Measurements from ENCODE around the gene HOXA6. TPM values are rescaled to one million over a fixed set of nuclear protein-coding genes. Genes with fewer than 3 reads are reported as not detected.

The HOXA6 gene
- total RNA-seq, 2 experiments from 2014 or later: not detected

DNA sequence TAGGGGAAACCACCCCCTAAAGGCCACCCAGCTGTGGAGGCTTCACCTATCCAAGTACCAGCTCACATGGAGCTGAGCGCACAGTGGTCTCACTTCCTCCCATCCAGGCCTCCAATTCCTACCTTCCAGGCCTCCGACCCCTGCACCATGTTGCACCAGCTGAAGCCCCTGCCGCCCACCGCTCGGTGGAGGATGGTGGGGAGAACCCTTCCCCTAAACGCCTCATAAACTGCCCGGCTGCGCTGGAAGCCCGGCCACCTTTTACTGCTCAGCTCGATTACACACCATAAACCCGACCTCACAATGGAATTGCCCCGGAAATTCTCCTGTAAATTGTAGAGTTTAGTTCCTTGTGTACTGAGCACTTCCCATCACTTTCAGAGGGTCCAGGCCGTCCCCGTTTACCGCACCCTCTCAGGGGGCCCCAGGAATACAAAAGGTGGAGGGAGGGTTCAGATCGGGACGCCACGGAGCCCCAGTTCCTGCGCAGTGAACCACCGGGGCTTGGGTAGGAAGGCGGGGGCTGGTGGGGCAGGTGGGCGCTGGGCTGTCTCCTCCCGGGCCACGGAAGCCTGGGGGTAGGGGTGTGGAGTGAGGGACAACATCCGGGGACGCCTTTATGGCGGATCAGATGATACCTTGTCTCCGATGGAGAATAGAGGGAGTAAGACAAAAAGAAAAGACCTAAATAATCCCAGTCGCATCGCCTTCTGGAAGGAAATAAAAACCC lies 10.3 kb upstream of the HOXA6 start:
- CTCF ChIA-PET: interaction anchor here (1.8 kb wide), 1 partner anchor 13 kb away, joined by 6 read pairs; no protein-coding TSS in a partner anchor
- peak overlapping the region; percentile 37 for H3K27ac Mint-ChIP-seq
- Histone ChIP-seq H3K27ac (ENCODE audit: low read depth in 1 of 2, low read length in 2 of 2) (no peak overlapping the region), H3K36me3 (ENCODE audit: insufficient read depth, low read length) (no peaks in the 10 kb centered on the region), H3K9me3 (ENCODE audit: control insufficient read depth in 1 of 2, insufficient read depth in 1 of 2, low read length in 2 of 2) (peaks cover 0 to 62% of the 10 kb centered on the region in 2 experiments), H3K27me3 (ENCODE audit: control insufficient read depth in 1 of 2, insufficient read depth in 2 of 2, low read length in 2 of 2) (peaks cover 84 to 95% of the 10 kb centered on the region in 2 experiments), H3K4me1 (ENCODE audit: insufficient read depth, low read length) (peaks cover 58% of the 10 kb centered on the region), H3K4me3 (ENCODE audit: low read length) (no peak overlapping the region)
- no peaks in the 10 kb centered on the region for H3K36me3 Mint-ChIP-seq (ENCODE audit: low read depth)
- TF ChIP-seq, protein P1, sequence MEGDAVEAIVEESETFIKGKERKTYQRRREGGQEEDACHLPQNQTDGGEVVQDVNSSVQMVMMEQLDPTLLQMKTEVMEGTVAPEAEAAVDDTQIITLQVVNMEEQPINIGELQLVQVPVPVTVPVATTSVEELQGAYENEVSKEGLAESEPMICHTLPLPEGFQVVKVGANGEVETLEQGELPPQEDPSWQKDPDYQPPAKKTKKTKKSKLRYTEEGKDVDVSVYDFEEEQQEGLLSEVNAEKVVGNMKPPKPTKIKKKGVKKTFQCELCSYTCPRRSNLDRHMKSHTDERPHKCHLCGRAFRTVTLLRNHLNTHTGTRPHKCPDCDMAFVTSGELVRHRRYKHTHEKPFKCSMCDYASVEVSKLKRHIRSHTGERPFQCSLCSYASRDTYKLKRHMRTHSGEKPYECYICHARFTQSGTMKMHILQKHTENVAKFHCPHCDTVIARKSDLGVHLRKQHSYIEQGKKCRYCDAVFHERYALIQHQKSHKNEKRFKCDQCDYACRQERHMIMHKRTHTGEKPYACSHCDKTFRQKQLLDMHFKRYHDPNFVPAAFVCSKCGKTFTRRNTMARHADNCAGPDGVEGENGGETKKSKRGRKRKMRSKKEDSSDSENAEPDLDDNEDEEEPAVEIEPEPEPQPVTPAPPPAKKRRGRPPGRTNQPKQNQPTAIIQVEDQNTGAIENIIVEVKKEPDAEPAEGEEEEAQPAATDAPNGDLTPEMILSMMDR (IDR thresholded peaks at IDR 0.05): no peak
- POLR2A ChIA-PET: interaction anchor here (1.5 to 1.8 kb wide), 2 partner anchors 11 to 1296 kb away, joined by 4 to 5 read pairs; no protein-coding TSS in a partner anchor
- peaks cover 96% of the 10 kb centered on the region for H3K27me3 Mint-ChIP-seq
- H3K4me1 Mint-ChIP-seq (ENCODE audit: low read depth): peaks cover 60% of the 10 kb centered on the region
- DNase-seq (peak in 3 of 14 experiments; percentile 12 to 32 (median 22)), ATAC-seq (ENCODE audit: poor library complexity) (no peak)
- intact Hi-C loops (cut with DNase I, micrococcal nuclease): loop anchor here in 1 of 2 experiments (5.0 kb wide), 1 partner anchor 956 kb away; the partner anchor contains the start of genes CBX3 and HNRNPA2B1
- peak overlapping the region; percentile 59 for H3K4me3 Mint-ChIP-seq
- no peaks in the 10 kb centered on the region for H3K9me3 Mint-ChIP-seq

DNA sequence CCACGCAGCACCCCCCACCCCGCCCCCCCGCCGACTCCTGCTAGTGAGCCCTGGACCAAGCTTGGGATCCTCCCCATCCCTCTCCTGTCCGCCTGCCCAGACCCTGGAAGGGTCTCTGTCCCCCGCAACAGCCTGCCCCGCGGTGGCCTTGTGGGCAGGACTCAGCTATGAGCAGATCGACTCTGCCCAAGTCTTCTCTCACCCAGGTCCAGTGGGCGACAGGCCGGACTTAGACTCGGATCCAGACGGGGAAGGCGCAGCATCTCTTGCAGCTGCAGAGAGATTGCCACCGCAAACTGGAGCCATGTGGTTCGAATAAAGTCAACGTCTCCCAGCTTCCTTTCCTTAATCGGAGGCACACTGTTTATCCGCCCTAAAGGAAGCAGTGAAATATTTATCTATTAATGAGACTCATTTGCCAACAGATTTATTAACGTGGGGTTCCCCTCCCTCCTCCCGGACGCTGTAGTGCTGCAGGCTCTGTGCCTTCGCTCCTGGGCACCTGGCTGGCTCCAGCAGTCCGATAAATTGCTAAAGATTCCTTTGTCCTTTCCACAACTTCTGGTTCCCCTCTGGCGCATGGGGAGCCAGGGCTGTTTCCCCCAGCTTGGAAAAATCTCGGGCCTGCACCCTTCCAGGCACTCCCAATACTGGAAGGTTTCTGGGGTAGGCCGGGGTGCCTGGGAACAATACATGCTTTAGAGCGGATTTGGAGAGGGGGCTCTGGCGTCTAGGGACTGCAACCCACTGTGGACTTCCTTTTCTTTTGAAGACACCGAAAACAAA lies 9.5 kb upstream of the HOXA6 start:
- no peak overlapping the region for H3K4me3 ChIP-seq (ENCODE audit: low read length)
- ATAC-seq (ENCODE audit: poor library complexity) (no peak), DNase-seq (peak in 2 of 14 experiments; percentile 22 to 31)
- intact Hi-C loops (cut with DNase I, micrococcal nuclease): loop anchor here in 1 of 2 experiments (1.0 to 5.0 kb wide), 2 partner anchors 955 to 1296 kb away; partner anchors contain the start of genes CBX3 and HNRNPA2B1
- Mint-ChIP-seq H3K4me1 (ENCODE audit: low read depth) (peaks cover 64% of the 10 kb centered on the region), H3K9me3 (no peaks in the 10 kb centered on the region), H3K4me3 (peak overlapping the region; percentile 55), H3K27ac (peak overlapping the region; percentile 37), H3K36me3 (ENCODE audit: low read depth) (no peaks in the 10 kb centered on the region), H3K27me3 (peaks cover 96% of the 10 kb centered on the region)
- H3K9me3 ChIP-seq (ENCODE audit: control insufficient read depth in 1 of 2, insufficient read depth in 1 of 2, low read length in 2 of 2): peaks cover 0 to 68% of the 10 kb centered on the region in 2 experiments
- POLR2A ChIA-PET: interaction anchor here (1.5 kb wide), 1 partner anchor 1295 kb away, joined by 4 read pairs; no protein-coding TSS in a partner anchor
- H3K36me3 ChIP-seq (ENCODE audit: insufficient read depth, low read length): no peaks in the 10 kb centered on the region
- TF ChIP-seq, protein P1 (IDR thresholded peaks at IDR 0.05): no peak
- H3K27me3 ChIP-seq (ENCODE audit: control insufficient read depth in 1 of 2, insufficient read depth in 2 of 2, low read length in 2 of 2): peaks cover 89 to 95% of the 10 kb centered on the region in 2 experiments
- no peak overlapping the region for H3K27ac ChIP-seq (ENCODE audit: low read depth in 1 of 2, low read length in 2 of 2)
- CTCF ChIA-PET: interaction anchor here (1.1 to 1.8 kb wide), 2 partner anchors 14 to 1264 kb away, joined by 3 to 6 read pairs; no protein-coding TSS in a partner anchor
- H3K4me1 ChIP-seq (ENCODE audit: insufficient read depth, low read length): peaks cover 66% of the 10 kb centered on the region

DNA sequence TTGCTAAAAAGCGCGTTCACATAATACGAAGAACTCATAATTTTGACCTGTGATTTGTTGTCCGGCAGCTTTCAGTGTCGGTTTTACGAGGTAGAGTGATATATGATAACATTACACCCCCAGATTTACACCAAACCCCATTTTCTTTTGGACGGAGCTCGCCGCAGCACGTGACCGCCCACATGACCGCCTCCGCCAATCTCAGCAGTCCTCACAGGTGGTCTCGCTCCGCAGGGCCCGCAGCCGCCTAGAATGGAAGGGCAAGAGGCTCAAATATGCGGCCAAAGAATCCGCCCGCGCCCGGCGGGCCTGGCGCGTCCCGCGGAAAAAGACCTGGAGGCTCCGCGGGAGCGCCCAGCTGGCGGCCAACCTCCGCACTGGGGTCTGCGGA lies 8.9 kb upstream of the HOXA6 start, which contains the start of gene HOXA7:
Gene HOXA7 (minus strand): TSS at position 168 of the 391 bp plus-strand sequence. CDS start 130 bp downstream, at position 38.
- no peak within 1 kb of the TSS for H3K27ac ChIP-seq (ENCODE audit: low read depth in 1 of 2, low read length in 2 of 2)
- H3K9me3 Mint-ChIP-seq: no peaks in the 10 kb centered on the region
- H3K4me1 ChIP-seq (ENCODE audit: insufficient read depth, low read length): peaks cover 72% of the 10 kb centered on the region
- H3K9me3 ChIP-seq (ENCODE audit: control insufficient read depth in 1 of 2, insufficient read depth in 1 of 2, low read length in 2 of 2): peaks cover 0 to 68% of the 10 kb centered on the region in 2 experiments
- no peaks in the 10 kb centered on the region for H3K36me3 Mint-ChIP-seq (ENCODE audit: low read depth)
- H3K4me3 Mint-ChIP-seq: peak within 1 kb of the TSS; percentile 63
- ATAC-seq (ENCODE audit: poor library complexity) (no peak), DNase-seq (peak in 1 of 14 experiments; percentile 21)
- CTCF ChIA-PET: interaction anchor here (1.1 to 1.8 kb wide), 2 partner anchors 15 to 1264 kb away, joined by 3 to 6 read pairs; no protein-coding TSS in a partner anchor
- peaks cover 71% of the 10 kb centered on the region for H3K4me1 Mint-ChIP-seq (ENCODE audit: low read depth)
- peak within 1 kb of the TSS; percentile 71 for H3K27ac Mint-ChIP-seq
- H3K27me3 Mint-ChIP-seq: peaks cover 97% of the 10 kb centered on the region
- intact Hi-C loops (cut with DNase I, micrococcal nuclease): loop anchor here in 1 of 2 experiments (1.0 to 5.0 kb wide), 2 partner anchors 954 to 1295 kb away; partner anchors contain the start of genes CBX3 and HNRNPA2B1
- H3K27me3 ChIP-seq (ENCODE audit: control insufficient read depth in 1 of 2, insufficient read depth in 2 of 2, low read length in 2 of 2): peaks cover 90 to 97% of the 10 kb centered on the region in 2 experiments
- POLR2A ChIA-PET: no interaction called here
- H3K36me3 ChIP-seq (ENCODE audit: insufficient read depth, low read length): no peaks in the 10 kb centered on the region
- H3K4me3 ChIP-seq (ENCODE audit: low read length): peak within 1 kb of the TSS; percentile 4
- TF ChIP-seq, protein P1 (IDR thresholded peaks at IDR 0.05): no peak

Data from CD4-positive, alpha-beta T cell (primary cell).